Stimulated activated CD4-positive, alpha-beta T cell treated with anti-CD3 and anti-CD28 coated beads, Interleukin-4, amount 100 ng/mL, for 48 hours (primary cell): ENCODE results near the gene MTIF2.
"Not testable (repeated sequence)": the region's sequence is repeated elsewhere in the genome, so short reads cannot be mapped to it uniquely, and the experiment has no call there.

Experiments
- DNase-seq, 2 donors: peaks; one replicate each; pipeline ENCODE4 v3.0.0-alpha.2; 2020; ENCODE audit warnings: low read depth in 2 of 2

The MTIF2 gene

DNA sequence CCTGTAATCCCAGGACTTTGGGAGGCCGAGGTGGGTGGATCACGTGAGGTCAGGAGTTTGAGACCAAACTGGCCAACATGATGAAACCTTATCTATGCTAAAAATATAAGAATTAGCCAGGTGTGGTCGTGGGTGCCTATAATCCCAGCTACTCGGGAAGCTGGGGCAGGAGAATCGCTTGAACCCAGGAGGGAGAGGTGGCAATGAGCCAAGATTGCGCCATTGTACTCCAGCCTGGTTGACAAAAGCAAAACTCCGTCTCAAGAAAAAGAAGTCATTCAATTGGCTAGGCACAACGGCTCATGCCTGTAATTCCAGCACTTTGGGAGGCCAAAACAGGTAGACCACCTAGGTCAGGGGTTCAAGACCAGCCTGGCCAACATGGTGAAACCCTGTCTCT, 27.4 kb downstream of the MTIF2 start:
- DNase-seq: not testable (repeated sequence)

DNA sequence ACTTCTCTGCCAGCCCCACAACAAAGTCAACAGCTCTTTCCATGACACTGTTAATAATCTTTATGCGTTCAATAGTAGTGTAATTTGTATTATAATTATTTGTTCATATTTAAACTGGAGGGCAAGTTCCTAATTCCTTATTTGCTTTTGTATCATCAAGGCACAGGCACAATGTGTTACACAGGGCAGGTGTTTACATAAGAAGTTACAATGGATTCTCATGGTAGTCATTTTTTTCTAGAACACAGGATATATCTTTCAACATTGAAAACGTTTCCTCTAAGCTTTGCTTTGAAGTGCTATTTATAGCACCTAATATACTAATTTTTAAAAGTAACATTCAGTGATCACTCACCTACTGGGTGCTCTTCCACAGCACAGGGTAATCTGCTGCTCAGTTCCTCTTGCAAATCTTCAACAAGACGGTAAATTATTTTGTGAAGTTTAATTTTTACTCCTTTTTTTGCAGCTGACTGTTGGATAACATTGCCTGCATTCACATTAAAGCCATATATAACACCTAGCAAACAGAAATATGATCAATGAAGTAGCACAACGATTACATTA, 29.3 kb downstream of the MTIF2 start:
- no peak for DNase-seq

DNA sequence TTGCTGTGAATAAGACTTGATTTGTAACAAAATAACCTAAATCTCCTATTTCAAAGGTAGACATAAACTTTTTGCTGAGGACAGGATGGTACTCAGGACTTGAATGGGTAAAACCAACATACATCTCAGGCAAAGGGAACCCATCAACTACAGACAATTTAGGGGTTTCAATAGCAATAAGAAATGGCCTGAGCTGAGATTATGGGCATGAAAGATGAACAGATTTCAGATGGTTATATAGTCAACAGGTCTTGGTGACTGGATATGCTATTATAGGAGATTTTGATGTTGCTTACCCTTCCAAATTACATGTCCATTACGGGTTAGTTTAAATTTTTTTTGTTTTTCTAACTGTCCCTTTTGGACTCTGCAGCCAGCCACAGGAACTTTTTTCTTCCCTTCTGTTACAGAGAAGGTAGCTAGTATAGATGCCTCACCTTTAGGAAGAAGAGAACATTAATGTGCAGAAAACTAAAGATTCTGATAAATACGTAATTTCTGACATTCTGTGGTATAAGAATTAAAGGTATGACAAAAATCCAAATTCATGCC, 32.0 kb downstream of the MTIF2 start:
- no peak for DNase-seq

DNA sequence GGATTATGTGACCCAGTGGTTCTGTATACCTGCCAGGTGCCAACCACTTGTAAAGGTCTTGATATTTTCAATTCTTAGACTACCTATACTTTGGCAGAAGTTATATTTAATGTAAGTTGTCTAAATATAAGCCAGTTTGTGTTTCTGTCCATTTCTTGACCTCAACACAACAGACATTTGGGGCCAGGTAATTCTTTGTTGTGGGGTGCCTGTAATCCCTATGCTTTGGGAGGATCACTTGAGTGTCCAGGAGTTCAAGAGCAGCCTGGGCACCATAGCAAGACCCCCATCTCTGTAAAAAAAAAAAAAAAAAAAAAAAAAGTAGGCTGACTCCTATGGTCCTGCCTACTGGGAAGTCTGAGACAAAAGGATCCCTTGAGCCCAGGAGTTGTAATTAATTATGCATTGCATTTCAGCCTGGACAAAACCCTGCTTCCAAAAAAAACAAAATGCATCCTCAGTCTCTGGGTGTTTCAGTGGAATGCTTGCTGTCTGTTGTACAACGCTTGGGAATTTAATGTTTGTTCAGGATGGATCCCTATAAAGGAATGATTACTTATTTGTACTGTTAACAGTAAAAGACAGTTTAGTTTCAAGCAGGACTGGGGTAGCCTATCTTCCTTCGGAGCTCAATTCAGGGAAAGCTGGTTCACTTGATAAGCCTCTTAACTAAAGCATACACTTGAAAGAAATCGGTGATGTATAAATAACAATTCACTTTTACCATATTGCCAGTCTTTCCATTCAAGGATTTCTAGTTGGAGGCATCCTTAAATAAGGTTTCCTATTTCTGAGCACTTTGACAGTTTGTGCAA, 33.1 kb downstream of the MTIF2 start:
- no peak for DNase-seq

DNA sequence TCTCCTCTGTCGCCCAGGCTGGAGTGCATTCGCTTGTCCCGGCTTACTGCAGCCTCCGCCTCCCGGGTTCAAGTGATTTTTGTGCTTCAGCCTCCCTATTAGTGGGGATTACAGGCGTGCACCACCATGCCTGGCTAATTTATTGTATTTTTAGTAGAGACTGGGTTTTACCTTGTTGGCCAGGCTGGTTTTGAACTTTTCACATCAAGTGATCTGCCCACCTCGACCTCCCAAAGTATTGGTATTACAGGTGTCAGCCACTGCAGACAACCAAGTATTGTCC, 35.4 kb downstream of the MTIF2 start:
- no peak for DNase-seq

DNA sequence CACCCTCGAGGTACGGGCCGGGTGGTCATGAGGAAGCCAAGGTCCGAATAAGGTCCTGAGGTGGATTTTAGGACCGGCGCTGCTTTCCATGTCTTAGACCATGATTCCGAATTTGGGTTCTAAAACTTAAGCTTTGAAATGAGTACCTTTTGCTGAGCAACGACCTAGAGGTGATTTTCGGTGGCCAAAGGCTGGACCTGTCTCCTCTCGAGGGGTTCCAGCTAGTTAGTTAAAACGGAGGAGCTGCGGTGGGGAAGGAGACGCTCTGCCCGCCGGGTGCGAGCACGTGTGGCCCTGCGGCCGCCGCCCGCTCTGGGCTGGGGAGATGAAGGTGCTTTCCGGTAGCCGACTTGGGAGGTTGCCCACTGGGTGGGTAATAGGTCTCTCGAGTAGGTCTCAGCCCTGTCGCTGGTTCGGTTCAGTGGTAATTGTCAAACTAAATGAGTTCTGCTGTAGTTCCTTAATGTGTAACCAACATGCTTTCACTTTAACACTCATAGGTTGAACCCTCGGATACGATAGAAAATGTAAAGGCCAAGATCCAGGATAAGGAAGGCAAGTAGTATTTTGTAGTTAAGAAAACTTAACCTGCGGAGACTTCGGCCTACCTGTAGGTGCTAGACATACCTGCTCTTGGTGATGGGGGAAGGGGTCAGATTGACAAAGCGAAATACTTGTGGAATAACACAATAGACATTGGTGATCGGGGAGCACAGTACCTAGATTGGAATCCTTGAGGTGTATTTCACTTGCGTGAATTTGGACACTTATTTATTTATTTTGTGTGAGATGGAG, 36.0 kb downstream of the MTIF2 start:
- DNase-seq: peak in 1 of 2 donors; percentile 37

DNA sequence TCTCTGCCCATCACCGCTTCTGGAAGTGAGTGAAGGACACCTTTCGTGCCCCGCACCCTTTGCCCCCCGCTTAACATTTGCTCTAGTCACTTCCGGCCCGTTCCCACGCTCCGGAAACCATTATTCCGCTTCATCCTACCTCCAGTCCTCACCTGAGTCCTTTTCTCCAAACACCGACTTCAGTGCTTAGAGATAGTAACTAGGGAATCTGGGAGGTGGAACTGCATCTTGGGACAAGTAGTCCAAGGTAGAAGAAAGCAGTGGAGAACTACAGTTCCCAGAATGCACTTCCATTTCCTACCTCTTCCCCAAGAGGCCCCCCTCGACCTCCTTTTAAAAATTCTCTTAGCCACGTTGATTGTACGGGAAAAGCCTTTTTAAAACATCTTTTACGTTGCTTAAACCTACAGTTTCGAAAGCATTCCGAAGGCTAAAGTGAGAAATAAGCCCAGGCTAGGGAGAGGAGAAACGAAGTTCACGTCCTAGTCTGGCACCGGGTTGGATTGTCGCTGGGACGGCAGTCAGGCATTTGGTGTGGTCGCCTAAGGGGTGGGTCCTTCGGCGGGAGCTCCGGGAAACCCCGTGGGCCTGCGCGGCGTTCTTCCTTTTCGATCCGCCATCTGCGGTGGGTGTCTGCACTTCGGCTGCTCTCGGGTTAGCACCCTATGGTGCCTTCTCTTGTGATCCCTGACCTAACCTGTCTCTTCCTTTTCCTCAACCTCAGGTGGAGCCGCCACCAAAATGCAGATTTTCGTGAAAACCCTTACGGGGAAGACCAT, 36.8 kb downstream of the MTIF2 start, which contains the start of the genes CLHC1 and RPS27A:
Gene CLHC1 (minus strand): TSS at position 210 of the 779 bp plus-strand sequence. CDS start 9,882 bp downstream, outside the sequence.
Gene RPS27A (plus strand): TSS at position 605 of the 779 bp plus-strand sequence. CDS start 137 bp downstream, at position 742.
- DNase-seq: peak; percentile 89 to 91

DNA sequence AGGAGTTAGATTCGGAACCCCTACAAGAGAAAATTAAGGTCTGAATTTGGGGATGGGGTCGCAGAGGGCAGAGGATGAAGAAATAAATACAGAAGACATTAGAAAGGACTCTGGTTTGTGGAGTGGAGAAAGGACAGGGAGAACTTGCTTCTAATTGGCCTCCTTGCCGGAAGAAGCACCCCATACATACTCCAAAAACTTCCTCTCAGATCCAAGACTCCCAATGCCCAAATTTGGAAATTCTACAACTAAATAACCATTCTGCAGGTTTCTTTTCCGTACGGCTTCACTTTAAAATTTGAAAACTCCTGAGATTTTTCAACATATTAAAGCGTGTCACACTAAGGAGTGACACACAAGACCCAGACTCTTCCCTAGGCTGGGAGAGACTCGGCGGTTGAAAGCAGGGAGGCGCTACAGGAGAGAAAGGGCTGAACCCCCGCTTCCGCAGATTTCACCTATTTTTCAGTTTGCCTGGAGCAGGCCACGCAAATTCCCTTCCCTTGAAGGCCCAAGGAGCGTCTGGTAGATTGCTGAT, 37.4 kb downstream of the MTIF2 start:
- no peak for DNase-seq

DNA sequence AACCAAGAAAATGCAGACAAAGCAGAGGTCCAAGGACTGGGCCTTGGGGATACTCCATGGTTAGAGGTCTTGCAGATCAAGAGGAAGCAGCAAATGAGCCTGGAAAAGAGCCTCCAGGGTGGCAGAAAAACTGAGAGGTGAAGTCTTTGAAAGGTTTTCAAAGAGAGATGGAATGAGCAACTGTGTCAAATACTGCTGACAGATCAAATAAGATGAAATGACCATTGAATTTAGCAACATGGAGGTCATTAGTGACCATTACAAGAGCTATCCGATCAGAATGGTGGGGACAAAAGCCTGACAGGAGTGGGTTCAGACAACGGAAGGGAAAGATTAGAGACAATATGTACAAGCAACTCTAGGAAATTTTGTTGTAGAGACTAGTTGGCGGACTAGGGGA, 38.5 kb downstream of the MTIF2 start:
- DNase-seq: no peak

DNA sequence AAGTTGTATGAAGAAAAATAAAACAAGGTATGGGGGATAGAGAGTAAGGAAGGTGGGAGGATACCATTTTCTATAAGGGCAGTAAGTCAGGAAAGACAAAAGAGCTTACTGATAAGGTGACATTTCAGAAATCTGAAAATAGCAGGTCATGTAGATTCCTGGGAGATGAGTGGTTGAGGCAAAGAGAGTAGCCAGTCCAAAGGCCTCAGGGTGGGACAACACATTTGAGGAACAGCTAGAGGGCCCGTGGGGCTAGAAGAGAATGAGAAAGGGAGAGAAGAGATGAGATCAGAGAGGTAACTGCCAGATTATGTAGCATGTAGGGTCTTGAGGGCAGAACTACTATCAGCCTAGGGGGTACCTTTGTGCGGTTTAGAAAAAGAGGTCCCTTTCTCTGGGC, 39.8 kb downstream of the MTIF2 start:
- no peak for DNase-seq

DNA sequence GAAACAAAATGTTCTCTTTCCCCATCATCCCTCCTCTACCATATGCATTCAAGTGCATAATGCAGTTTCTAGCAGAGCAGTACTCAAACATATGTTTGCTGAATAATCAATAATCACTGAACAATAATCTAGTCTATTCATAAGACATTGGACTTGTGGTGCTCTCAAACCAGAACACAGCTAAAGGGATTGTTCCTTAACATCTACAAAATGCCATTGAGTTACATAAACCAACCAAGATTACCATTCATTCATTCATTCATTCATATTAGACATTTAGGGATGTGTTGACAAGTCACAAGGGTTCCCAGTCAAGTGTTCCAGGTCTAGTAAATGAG, 40.8 kb downstream of the MTIF2 start:
- DNase-seq: no peak

DNA sequence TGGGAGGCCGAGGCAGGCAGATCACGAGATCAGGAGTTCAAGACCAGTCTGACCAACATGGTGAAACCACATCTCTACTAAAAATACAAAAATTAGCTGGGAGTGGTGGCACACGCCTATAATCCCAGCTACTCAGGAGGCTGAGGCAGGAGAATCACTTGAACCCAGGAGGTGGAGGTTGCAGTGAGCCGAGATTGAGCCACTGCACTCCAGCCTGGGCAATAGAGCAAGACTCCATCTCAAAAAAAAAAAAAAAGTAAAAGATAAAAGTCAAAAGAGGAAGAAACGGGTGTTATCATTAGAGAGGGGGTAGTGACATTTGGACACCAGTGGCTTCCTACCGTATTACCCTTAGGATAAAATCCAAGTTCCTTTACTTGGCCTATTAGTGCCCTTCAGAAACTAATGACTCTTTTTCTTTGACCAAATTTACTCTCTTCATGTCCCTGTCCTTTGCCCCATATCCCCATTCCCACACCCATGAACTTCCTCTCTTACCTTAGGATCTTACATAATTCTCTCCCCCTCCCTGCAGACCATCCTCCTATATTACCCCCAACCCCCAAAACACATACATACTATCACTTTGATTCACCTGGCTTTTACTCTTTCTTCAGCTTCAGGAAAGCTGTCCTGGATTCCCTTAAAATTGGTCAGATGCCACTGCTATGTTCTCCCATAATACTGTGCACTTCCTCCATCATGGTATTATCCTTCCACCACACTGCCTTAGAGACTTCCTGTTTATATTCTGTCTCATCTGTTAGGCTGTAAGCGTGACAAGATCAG, 41.4 kb downstream of the MTIF2 start:
- not testable (repeated sequence) for DNase-seq

DNA sequence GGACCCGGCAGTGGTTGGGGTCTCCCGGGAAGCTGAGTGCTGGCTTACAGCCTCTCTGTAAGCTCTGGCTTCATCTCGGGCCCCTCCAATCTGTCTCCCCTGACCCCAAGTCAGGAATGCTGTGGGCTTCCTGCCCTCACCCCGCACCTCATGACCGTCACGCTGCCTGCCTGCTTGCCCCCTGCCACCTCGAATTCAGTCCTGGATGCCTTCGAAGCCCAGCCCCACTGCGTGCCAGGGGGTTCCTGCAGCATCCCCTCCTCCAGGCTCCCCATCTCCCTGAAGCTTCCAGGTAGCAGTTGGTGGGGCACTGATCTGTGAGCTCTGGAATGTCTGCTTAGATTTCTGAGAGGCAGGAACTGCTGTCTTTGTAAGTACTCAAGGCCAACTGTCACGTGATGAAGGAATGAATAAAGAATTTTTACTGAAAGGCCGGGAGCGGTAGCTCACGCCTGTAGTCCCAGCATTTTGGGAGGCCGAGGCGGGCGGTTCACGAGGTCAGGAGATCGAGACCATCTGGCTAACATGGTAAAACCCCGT, 43.5 kb downstream of the MTIF2 start:
- no peak for DNase-seq

DNA sequence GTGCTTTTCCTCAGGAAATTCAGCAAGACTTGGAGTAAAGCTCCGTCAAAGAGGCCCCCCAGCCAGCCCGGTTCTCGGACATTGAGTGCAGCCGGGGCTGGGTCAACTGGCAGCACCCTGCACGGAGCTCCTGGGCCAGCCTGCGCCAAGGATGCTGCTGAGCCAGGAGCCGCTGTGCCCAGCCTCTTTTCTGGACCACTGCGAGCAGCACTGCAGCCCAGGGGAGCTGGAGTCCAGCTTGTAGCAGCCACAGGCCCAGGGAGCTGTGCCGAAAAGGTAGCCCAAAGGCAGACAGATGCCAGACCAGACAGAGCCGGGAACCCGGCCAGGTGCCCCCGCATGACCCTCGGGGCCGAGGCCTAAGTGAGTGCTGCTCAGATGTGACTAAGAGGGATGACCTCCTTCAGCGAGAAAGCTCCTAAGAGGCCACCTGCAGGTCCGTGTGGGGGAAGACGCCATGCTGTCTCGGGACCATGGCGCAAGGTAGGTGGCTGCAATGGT, 44.2 kb downstream of the MTIF2 start:
- DNase-seq: no peak

DNA sequence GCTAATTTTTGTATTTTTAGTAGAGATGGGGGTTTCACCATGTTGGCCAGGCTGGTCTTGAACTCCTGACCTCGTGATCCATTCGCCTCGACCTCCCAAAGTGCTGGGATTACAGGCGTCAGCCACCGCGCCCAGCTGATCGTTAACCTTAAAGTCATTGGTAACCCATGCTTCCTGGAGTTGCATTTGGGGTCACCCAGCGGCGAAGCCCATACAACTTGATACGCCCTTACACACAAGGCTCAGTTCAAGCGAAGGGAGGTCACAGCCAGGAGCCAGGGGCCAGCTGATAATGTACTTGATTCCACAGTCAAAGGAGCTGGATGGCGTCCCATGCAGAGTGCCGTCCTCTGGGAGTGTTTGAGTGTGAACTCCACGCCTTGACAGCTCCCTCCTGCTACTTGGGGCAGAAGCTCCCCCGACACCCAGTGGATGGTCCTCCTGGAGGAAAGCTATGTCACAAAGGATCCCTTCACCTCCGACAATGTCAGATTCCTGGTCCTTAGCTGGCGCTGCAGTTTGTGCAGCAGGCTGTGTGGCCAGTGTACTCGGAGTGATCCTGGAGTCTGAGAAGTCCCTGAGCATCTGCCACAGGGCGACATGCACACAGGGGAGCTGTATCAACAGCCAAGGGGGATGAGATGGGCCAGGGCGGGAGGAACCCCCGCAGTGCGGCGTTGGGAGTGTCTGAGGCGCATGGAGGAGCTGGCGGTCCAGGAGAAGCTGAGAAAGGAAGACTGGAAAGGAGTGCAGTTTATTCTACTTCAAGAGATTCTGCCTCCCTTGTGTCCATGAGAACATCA, 44.9 kb downstream of the MTIF2 start:
- DNase-seq: no peak

DNA sequence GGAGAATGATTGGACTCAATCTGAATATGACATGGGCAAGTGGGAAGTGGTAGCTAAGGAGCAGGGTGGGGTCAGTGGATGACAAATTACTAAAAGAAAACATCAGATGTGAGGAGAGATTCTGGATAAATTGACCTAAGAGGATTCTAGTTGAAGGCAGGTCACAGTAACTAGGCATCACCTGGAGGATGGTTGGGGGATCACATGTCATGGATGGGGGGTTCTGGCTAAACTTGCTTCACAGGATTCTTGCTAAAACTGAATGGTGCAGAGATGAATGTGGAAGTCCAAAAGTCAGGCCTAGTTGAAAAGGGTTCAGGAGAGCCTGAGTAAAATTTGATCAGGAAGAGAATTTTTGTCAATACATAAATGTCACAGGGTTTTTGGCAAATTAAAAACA, 55.2 kb downstream of the MTIF2 start:
- no peak for DNase-seq

DNA sequence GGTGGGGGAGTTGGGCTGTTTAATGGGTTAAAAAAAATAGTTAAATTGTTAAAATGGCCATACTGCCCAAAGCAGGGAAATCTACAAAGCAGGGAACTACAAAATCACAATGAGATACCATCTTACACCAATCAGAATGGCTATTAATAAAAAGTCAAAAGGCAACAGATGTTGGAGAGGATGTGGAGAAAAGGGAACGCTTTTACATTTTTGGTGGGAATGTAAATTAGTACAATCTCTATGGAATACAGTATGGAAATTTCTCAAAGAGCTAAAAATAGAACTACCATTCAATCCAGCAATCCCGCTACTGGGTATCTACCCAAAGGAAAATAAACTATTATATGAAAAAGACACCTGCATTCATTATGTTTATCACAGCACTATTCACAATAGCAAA, 64.1 kb downstream of the MTIF2 start:
- DNase-seq: no peak

DNA sequence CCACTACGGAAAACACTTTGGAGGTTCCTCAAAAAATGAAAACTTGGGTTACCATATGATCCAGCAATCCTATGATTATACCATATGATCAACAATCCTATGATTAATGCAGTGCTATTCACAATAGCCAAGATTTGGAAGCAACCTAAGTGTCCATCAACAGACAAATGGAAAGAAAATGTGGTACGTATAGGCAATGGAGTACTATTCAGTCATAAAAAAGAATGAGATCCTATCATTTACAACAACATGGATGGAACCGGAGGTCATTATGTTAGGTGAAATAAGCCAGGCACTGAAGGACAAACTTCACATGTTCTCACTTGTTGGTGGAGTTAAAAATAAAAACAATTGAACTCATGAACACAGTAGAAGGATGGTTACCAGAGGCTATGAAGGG, 64.5 kb downstream of the MTIF2 start:
- no peak for DNase-seq

DNA sequence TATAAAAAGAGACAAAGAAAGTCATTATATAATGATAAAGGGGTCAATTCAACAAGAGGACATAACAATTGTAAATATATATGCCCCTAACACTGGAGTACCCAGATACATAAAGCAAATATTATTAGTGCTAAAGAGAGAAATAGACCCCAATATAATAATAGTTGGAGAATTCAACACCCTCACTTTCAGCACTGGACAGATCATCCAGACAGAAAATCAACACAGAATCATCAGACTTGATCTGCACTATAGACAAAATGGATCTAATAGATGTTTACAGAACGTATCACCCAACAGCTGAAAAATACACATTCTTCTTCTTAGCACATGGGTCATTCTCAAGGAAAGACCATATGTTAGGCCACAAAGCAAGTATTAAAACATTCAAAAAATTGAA, 68.6 kb downstream of the MTIF2 start:
- DNase-seq: no peak
